H54 (cell line): ENCODE measurements around the gene AOAH.

Experiments
- DNase-seq: peaks from one replicate; pipeline ENCODE4 v3.0.0; 2011; ENCODE audit warnings: low spot score, mixed read lengths; ENCODE audit not compliant: insufficient read length
- FAIRE-seq: peaks from 3 replicates; lab custom pipeline; 2011; peaks lifted over from hg19 to GRCh38; lab: Jason Lieb, UNC
- POLR2A ChIP-seq: IDR thresholded peaks from 2 replicates; pipeline ENCODE4 v1.6.1; 2011; ENCODE audit warnings: low read depth, mild to moderate bottlenecking, low read length

The AOAH gene

DNA sequence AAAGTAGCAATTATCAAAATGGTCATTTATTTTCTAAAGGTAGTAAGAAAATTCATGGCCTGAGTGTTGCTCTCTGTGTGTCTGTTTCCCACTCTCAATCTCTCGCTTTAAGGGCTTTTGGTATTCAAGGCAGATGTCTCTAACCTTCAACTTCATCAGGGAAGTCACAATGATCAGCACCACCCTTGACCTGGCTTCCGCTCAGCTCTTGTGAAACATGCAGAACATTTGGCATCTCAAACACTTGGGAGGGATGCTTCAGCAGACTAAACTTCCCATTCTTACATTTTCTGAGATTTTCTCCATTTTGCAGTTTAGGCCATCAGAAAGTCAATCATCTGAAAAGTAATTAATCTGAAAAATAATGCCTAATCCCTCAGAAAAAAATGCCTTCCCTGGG is 129.8 kb downstream of the AOAH start:
- TF ChIP-seq POLR2A, result no peak
- no peak for FAIRE-seq
- no peak for DNase-seq

DNA sequence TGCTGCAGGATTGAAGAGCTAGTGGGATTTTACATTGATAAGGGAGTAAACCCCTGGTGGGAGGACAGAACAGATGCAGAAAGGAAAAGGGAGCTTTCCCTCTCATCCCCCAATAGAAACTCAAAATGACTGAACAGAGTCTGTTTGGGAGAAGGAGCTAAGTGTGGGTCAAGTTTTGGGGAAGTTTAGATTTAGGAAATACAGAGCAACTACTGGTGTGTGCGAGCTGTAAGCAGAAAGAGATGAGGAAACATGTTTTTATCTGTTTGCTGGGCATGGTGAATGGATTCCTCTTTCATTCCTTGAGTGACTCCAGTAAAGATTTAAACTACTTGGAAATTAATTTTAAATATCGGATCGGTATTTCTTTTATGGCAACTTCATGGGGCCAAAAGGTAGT is 132.7 kb downstream of the AOAH start:
- no peak for FAIRE-seq
- no peak for TF ChIP-seq POLR2A
- DNase-seq, result no peak

DNA sequence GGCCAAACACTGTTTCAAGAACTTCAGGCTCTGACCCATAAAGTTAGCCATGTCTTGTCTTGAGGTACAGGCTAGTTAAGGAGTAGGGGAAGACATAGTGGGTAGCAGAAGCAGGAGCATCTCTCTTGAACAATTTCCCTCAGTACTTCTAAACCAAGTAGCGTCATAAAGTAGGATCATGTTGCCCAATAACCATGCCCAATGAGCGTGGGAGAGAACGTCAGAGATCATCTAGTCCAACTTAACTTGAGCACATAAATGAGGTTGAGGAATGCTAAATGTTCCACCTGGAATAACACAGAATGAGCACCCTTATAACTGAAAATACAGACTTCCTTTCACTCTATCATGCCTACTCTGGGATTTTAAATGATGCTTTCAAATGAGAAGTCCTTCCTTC is 134.9 kb downstream of the AOAH start:
- TF ChIP-seq POLR2A, result no peak
- FAIRE-seq (no peak), DNase-seq (no peak)

DNA sequence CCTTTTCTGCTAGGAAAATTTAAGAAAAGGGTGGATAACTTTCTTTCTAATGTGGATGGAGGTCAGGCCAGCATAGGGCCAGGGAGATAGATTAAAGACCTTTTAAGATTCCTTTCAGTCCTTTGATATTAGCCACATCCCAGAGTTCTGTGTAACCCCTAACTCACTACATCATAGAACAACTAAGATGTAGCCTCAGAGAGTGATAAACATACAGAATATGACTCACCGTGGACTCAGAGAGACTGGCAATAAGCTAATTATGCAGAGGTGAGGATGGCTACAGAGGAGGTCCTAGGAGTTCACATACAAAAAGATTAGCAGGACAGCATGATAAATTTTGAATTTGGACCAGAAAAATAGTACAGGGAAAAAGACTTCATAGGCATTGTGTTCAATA is 141.0 kb downstream of the AOAH start:
- DNase-seq, result no peak
- TF ChIP-seq POLR2A, result no peak
- FAIRE-seq, result peak; percentile 91

DNA sequence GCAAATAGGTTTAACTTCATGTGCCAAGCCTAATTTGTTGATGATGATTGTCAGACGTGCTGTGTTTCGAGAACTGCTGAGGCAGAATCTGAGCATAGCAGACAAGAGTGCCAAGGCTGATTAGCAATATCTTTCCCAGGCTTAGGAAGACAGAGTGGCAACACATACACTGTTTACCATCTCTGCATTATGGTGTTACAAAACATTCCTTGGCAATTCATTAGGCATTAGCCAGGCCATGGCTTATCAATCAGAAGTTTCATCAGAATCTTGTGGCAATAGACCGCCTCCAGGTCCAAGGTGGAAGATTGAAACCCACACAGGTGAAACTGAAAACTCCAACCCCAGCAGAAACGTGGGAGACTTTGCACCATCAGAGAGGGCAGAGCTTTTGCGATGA is 148.5 kb downstream of the AOAH start:
- no peak for FAIRE-seq
- no peak for TF ChIP-seq POLR2A
- DNase-seq, result no peak

DNA sequence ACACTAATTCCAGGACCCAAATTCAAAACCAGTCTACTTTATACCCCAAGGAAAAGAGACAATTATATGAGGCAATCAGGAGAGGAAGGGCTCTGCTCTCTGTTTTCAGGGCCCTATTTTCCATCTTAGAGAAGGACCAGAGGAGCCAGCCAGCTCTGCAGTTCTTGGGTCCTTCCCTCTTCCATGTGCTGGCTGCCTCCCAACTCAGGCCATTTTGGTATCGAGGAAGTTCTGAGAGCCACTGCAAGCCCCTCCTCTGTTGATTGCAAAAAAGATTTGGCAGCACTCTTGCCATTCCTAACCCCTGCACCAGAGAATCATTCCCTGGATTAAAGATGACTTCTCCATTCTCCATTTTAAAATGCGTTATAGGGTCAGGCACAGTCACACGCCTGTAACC is 151.2 kb downstream of the AOAH start:
- TF ChIP-seq POLR2A, result no peak
- FAIRE-seq, result no peak

DNA sequence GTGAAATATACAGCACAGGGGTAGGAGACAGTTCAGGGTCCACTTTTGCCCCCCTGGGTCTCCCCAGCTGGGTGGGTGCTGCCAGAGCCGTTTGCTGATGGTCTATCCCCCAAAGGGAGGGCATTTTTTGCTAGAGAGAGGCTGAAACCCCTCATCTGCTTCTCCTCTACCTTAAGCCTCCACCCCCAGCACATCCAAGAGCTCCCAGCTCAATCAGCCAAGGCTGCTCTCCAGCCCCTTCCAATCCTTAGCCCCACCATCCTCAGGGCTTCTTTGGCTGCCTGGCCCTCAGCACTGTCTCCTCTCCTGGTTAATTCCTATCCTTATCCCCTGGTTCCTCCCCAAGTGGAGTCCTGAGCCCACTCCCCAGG is 153.1 kb downstream of the AOAH start:
- DNase-seq, result no peak
- no peak for FAIRE-seq
- TF ChIP-seq POLR2A, result no peak

More for the DNA sequence above, 151.2 kb downstream of the AOAH start:
- DNase-seq, result no peak

DNA sequence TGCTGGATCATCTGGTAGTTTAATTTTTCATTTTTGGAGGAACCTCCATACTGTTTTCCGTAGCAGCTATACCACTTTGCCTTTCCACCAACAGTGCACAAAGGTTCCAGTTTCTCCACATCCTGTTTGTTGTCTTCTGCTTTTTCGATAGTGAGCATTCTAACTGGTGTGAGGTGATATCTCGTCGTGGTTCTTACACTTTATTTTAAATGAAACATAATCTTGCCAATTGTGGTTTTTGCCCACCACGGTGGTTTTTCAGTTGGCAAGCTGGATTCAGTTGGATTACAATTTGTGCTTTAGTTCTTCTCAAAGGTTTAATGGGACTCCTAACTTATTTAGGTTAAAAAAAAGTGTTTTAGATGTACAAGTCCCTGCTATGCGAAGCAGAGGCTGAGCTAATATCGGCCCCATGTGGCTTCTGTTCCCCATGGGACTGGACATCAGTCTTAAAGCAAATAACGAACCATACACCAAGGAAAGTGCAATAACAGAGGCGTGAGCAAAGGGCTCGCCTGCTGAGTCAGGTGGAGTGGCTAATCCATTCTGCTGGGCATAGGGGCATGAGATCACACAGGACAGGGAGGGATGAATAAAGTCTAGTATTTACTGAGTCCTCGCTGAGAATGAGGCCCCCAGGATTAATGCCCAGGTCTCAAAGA is 153.6 kb downstream of the AOAH start:
- no peak for DNase-seq
- no peak for TF ChIP-seq POLR2A
- FAIRE-seq, result no peak

DNA sequence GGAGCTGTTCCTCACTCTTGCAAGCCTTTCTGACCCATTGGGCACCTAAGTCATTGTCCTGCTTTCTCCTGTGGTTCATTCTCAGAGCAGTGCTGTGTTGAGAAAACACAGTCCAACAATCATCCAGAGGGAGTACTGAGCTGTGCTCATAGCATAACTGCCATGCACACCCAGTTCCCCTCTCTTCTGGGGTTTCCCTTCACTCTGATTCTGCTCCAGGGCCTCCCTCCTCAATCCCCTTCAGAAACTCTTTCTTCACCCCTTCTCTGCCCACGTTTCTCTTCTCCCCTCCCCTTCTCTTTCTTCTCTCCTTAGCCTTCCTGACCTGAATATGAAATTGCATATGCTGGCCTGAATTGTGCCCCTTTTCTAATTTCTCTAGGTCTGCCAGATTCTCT is 155.8 kb downstream of the AOAH start:
- DNase-seq (no peak), FAIRE-seq (no peak)
- no peak for TF ChIP-seq POLR2A

DNA sequence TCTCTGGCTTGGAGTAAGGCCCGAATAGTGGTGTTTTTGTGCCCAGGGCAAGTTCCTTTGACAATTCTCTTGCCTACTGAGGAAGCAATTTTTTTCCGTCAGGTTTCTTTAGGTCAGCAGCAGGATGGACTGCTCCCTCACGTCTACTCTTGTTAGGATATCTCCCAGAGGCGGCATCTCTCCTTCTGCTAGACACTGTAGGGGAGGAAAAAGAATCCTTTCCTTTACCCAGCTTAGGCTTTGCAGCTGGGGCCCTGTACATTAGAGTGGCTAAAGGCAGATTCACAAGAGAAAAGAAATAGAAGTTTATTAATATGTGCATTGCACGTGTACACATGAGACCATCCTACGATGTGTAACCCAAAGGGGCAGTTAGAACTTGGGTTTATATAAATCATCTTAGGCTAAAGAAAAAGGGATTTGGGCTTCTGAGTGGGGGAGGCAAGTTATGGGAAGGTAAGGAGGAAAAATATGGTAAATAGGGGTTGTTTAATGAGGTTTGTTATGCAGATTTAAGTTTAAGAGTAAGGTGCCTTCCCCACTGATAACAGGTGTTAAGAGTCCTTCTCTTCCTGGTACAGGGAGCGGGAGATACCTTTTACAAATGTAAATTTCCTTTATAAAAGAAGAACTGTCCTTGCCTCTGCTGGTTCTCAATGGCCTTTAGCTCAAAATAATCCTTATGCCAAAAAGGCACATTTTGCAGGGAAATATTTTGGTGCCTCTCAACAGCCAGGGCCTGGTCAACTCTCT is 156.4 kb downstream of the AOAH start:
- no peak for TF ChIP-seq POLR2A
- FAIRE-seq, result no peak

DNA sequence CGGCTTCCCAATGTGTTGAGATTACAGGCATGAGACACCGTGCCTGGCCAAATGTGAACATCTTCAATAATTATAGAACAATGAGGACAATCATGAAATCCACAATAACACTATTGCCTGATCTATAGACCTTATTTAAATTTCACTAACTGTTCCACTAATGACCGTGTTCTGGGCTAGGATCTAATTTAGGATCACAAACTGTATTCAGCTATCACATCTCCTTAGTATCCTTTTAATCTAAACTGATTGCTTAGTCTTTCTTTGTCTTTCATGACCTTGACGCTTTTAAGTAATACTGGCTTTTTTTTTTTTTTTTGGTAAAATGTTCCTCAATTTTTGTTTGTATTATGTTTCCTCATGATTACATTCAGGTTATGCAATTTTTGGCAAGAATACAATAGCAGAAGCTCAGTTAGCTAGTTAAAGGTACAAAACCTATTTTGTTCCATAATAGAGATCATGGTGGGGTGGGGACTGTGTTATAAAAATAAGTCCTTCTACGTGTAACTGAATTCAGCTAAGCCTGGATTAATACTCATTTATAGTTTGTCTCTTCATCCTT is 158.4 kb downstream of the AOAH start:
- FAIRE-seq, result no peak
- no peak for DNase-seq
- TF ChIP-seq POLR2A, result no peak

More for the DNA sequence above, 156.4 kb downstream of the AOAH start:
- DNase-seq, result no peak

DNA sequence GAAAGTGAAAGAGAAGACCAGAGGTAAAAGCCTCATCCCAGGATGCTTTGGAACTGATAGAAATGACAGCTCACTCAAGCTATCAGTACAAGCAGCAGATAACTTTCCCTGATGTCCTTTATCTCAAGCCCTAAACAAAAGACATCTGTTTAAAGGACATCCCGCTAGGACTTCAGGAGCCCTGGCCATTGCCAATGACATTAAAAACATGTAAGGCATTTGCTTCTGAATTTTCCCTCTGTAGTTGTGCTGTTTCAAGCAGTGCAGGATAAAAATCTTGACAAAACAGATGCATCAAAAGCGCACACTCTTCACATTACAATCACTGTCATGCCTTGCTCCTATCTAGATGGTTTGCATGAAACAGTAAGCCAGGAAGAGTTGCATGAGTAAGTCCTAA is 159.8 kb downstream of the AOAH start:
- FAIRE-seq, result no peak
- TF ChIP-seq POLR2A, result no peak
- no peak for DNase-seq

DNA sequence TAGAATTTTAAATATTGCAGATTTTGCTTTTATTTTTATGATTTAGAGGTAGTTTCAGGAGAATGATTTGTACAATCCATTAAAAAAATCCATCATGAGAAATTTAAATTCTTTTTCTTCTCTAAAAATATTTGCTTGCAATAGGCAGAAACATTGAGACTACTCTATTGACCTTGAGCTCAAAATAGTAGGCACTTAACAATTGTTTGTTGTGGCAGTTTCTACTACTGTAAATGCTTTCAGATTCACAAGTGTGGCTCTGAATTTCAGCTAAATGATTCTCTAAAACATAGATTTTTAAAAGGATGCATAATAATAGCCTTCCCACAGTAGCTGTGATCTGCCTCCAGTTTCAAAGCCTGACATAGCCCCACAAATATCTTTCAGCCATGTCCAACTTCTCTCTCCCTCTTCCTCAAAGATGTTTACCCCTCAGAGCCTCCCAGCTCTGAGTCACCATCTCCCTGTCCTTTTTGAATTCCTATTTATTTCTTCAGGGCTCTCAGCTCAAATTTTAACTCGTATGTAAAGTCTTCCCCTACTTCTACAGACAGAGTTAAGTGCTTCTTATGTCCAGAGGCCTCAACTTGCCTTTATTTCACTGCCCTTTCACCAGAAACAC is 160.5 kb downstream of the AOAH start:
- TF ChIP-seq POLR2A, result no peak
- FAIRE-seq (no peak), DNase-seq (no peak)

DNA sequence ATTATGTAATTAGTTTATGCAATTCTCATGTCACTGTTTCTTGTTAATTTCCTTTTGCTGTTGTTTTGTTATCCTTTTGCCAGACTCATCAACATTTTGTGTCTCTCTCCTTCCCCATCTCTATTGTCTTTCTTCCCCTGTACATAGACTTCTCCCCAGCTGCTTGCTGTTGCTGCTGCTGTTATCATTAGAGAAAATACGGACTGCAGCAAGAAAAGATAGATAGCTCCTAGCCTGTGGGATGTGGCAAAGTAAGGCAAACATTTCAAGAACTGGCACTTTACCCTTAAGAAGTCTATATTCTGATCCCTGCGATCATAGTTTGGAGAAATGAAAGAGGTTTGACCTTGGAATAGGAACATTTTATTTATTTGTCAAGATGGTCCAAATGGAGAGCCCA is 162.2 kb downstream of the AOAH start:
- FAIRE-seq (no peak), DNase-seq (no peak)
- no peak for TF ChIP-seq POLR2A

DNA sequence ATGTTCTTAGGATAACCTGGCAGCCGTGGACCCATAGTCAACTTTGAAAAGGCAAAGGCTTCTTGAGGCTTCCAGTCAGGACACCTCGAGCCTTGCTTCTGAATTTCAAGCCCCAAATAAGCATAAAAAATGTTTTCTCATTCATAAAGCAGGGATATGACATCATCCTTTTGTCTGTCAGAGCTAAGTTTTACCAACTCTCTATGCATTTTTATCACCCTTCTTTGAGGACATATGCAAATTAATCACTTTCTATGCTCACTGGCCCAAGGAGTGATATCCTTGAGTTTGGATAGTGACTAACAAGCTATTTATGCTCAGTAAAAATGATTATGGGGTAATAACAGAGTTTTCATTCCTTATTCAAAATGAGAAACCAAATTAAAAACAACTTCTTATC is 175.3 kb downstream of the AOAH start:
- no peak for TF ChIP-seq POLR2A
- DNase-seq (no peak), FAIRE-seq (no peak)
